Astrocyte of the spinal cord (primary cell): ENCODE results near the gene NVL.

Experiments used
- DNase-seq: peaks from one replicate; pipeline ENCODE4 v3.0.0; 2011; ENCODE audit warnings: low read depth, low spot score
- H3K4me3 ChIP-seq: 2 replicates; pipeline ENCODE4 v1.5.1; 2011; ENCODE audit warnings: low read depth, mild to moderate bottlenecking, low read length, moderate library complexity
- CTCF ChIP-seq: IDR thresholded peaks from 2 replicates; pipeline ENCODE4 v1.5.1; 2012; ENCODE audit warnings: low read depth, mild to moderate bottlenecking, low read length, inconsistent platforms
- in situ Hi-C: cut with HindIII; loops from 2 replicates; pipeline ENCODE4 v1.10.0; 2017; ENCODE audit warnings: low sequenced_read_pairs

The NVL gene

DNA sequence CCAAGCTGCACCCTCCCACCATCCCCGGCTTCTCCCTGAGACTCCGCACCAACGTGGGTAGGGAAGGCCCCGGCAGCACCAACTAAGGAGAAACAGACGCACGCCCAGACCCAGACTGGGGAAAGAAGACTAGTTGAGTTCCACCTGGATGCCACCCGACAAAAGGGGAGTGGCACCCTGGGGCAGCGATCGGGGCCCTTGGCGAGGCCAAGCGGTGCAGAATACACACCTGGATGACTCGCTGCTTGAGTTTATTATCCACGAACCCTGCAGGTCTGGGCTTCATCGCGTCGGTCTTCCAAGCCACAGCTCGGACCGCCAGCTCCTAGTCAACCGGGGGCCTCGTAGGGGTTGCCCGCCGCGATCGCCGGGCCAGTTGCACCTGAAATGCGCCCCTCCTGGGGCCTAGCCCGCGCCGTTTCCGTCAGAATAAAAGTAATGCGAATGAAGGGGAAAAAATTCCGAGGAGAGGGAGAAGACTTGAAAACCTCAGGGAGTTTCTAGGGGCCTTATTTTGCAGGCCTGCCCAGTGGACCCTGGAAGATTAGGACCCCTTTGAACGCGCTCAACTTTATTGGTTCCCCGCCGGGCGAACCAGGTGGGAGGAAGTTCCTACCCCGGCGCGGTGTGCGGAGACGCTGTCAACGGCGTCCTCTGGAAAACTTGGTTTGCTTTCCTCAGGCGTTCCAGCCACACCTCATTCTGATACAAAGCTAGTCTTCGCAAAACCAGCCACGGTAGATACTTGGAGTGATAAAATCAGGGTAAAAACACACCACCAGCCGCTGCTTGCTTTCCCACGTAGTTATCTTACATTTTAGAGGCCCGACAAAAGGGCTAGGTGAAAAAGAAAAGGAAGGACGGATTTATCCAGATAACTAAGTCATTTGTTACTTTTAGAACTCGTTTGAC lies at the start of gene NVL:
TSS of gene NVL (minus strand) at position 331 of the 912 bp plus-strand sequence. CDS start at position 286, 45 bp downstream.
- peak; percentile 91 for DNase-seq

GRCh38 chr1:224378855-224379631 lies 49.1 kb upstream of the NVL start:
- in situ Hi-C loops = loop anchor here (10.0 kb wide), 1 partner anchor 46 kb away; no protein-coding TSS in a partner anchor
- TF ChIP-seq CTCF = no peak
- no peak overlapping the region for H3K4me3 ChIP-seq
- DNase-seq = no peak

More for the DNA sequence above, at the start of gene NVL:
- in situ Hi-C loops = no loop called here
- H3K4me3 ChIP-seq = peak within 1 kb of the TSS; percentile 77
- TF ChIP-seq CTCF = no peak

GRCh38 chr1:224377676-224378006 lies 47.7 kb upstream of the NVL start:
- peak; percentile 55 for DNase-seq
- no peak overlapping the region for H3K4me3 ChIP-seq
- in situ Hi-C loops = loop anchor here (10.0 kb wide), 1 partner anchor 47 kb away; no protein-coding TSS in a partner anchor
- TF ChIP-seq CTCF = no peak

DNA sequence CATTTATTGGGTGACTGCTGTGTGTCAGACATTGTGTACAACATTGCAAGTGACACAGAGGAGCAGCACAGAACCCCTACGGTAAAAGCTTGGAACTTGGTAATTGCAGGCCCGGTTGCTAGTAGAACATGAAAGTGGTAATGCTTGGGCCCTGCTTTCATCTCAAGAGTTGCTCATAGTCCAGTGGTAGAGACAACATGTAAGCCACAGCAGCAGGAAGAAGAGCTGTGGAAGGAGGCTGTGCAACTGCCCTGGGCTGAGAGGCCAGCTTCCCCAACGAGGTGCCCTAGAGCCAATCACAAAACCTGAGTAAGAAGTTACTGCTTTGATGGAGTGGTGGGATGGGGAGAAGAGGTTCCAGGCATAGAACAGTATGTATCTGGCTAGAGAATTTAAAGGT lies 45.1 kb upstream of the NVL start:
- in situ Hi-C loops = loop anchor here (10.0 kb wide), 1 partner anchor 50 kb away; no protein-coding TSS in a partner anchor
- TF ChIP-seq CTCF = no peak
- no peak overlapping the region for H3K4me3 ChIP-seq
- no peak for DNase-seq

GRCh38 chr1:224373008-224373590 lies 43.1 kb upstream of the NVL start:
- DNase-seq = no peak
- no peak overlapping the region for H3K4me3 ChIP-seq
- TF ChIP-seq CTCF = no peak
- in situ Hi-C loops = loop anchor here (10.0 kb wide), 1 partner anchor 52 kb away; no protein-coding TSS in a partner anchor

DNA sequence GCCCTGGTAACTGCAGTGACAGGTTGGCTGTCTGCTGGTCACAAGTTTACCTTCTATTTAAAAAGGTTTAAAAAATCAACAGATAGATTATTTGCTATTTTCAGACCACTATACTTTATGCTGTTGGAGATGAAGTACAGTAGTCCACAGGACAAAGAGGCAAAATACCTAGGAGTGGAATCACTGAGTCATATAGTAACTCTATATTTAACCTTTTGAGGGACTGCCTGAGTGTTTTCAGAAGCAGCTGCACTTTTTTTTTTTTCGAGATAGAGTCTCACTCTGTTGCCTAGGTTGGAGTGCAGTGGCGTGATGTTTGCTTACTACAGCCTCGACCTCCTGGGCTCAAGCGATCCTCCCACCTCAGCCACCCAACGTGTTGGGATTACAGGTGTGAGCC lies 38.4 kb upstream of the NVL start:
- no peak overlapping the region for H3K4me3 ChIP-seq
- no peak for DNase-seq
- in situ Hi-C loops = no loop called here
- no peak for TF ChIP-seq CTCF
